Adrenal gland (tissue), 12 donors: ENCODE data around the gene SRGAP1. TPM values are rescaled to one million over a fixed set of nuclear protein-coding genes. Genes with fewer than 3 reads are reported as not detected.
"Not testable (repeated sequence)": the region's sequence is repeated elsewhere in the genome, so short reads cannot be mapped to it uniquely, and the experiment has no call there.

ENCODE experiments used
- DNase-seq, 7 donors: peaks; one replicate each; pipeline ENCODE4 v3.0.0-alpha.2; 2019 to 2020
- H3K27ac ChIP-seq, 5 donors: fragments of 200-600 bp; sonication (generic) in 4 of 5; 1 replicate in 3 of 5; 2 replicates in 2 of 5; pipeline versions ENCODE4 v1.5.1 to v1.8.0; 2016 to 2020; ENCODE audit warnings: mild to moderate bottlenecking in 1 of 5
- H3K27me3 ChIP-seq: fragments of 200-600 bp; 2 replicates; pipeline ENCODE4 v1.8.0; 2021
- H3K36me3 ChIP-seq, 2 donors: fragments of 200-600 bp; replicated peaks in 1 of 2; 1 replicate in 1 of 2; 2 replicates in 1 of 2; pipeline versions ENCODE4 v1.5.1 to v1.8.0; 2018 to 2022
- H3K4me1 ChIP-seq, 2 donors: fragments of 200-600 bp; replicated peaks in 1 of 2; 1 replicate in 1 of 2; 2 replicates in 1 of 2; pipeline versions ENCODE4 v1.5.1 to v1.8.0; 2018 to 2021
- H3K4me3 ChIP-seq, 4 donors: fragments of 200-600 bp; sonication (generic) in 3 of 4; one replicate each; pipeline ENCODE4 v1.5.1; 2016 to 2018
- H3K9me3 ChIP-seq, 3 donors: fragments of 200-600 bp; sonication (generic) in 1 of 3; replicated peaks in 1 of 3; 1 replicate in 2 of 3; 2 replicates in 1 of 3; pipeline versions ENCODE4 v1.5.1 to v1.8.0; 2016 to 2021
- CTCF ChIP-seq, 6 experiments: fragments of 450-650 bp in 4 of 6; fragments of 200-600 bp in 2 of 6; sonication (generic) in 1 of 6; IDR thresholded peaks; 1 replicate in 5 of 6; 2 replicates in 1 of 6; pipeline versions ENCODE4 v1.5.1 to v1.8.0; 2016 to 2021; ENCODE audit warnings: antibody characterized with exemption in 6 of 6, mild to moderate bottlenecking in 2 of 6, moderate library complexity in 1 of 6
- POLR2A ChIP-seq, 2 donors: fragments of 450-650 bp; IDR thresholded peaks; one replicate each; pipeline ENCODE4 v1.6.1; 2017; ENCODE audit warnings: antibody characterized with exemption in 2 of 2, mild to moderate bottlenecking in 2 of 2, moderate library complexity in 1 of 2
- WGBS, 4 donors: extraction: QIAGEN DNeasy Blood & Tissue Kit in 2 of 4; methylation state at CpG; one replicate each; pipeline versions ENCODE4 v1.1.5 to v1.1.7; 2013 to 2017; 5-methylcytosine and 5-hydroxymethylcytosine counted together
- intact Hi-C, 2 donors: fragments of 100-400 bp; cut with DNase I; formaldehyde crosslinking; loops; one replicate each; pipeline versions ENCODE4 v1.14.1 to v1.15.0; 2022 to 2023
- polyA plus RNA-seq, 3 donors: library from polyadenylated mRNA; stranded (reverse); fragments of 200-250 nt in 2 of 3; fragments of 350-450 nt in 1 of 3; fragmentation: Illumina TruSeq in 1 of 3; extraction: RNeasy Lipid Tissue Mini Kit (QIAGEN cat#74804) in 1 of 3; gene quantifications; one replicate each; pipeline ENCODE4 v1.2.3, GENCODE V29; 2013 to 2014
- total RNA-seq, 9 donors: library from RNA; depleted of rRNA in 4 of 9; stranded (reverse); fragments of >200 nt in 4 of 9; fragments of 120-200 nt in 1 of 9; fragmentation: NEBNext Ultra II Directional in 1 of 9; extraction: Animal tissue kit (Norgen Biotek cat#: 25700) in 1 of 9; gene quantifications; one replicate each; pipeline versions ENCODE4 v1.1.0 to v1.2.4, GENCODE V29; 2013 to 2023
- donor health status: healthy with polysubstance abuse.
- donor health status: Bipolar disorder and iron deficiency.
- donor health status: DM: yes; HTN: yes; CAD: no.
- donor health status: DM: no; HTN: no; CAD: no.
- donor health status: DM: no; HTN: no; CAD: no.
- donor health status: DM: yes; HTN: yes; CAD: no.

Gene SRGAP1
- total and polyA plus RNA-seq, 12 donors, result 2.4 to 35.6 (median 9.8) TPM

- H3K27me3 ChIP-seq, result no peaks in the 10 kb centered on the region
- no peaks in the 10 kb centered on the region for H3K9me3 ChIP-seq
- no peak for DNase-seq
- H3K36me3 ChIP-seq, result no peaks in the 10 kb centered on the region
- TF ChIP-seq POLR2A (IDR thresholded peaks at IDR 0.05) (no peak), CTCF (IDR thresholded peaks at IDR 0.05) (no peak)
- peaks cover 0 to 20% of the 10 kb centered on the region in 2 donors for H3K4me1 ChIP-seq
- intact Hi-C loops, result no loop called here
- WGBS, 4 donors, result 79 to 87% (median 83%) methylated on average over 3 of the region's 3 CpGs
- no peak overlapping the region for H3K4me3 ChIP-seq
- H3K27ac ChIP-seq, result no peak overlapping the region
These were observed 30.5 kb downstream of the SRGAP1 start for GRCh38 chr12:63874897-63875480.

GRCh38 chr12:63875703-63876102, 31.2 kb downstream of the SRGAP1 start:
- TF ChIP-seq CTCF (IDR thresholded peaks at IDR 0.05) (no peak), POLR2A (IDR thresholded peaks at IDR 0.05) (no peak)

GRCh38 chr12:63876980-63877379, 32.5 kb downstream of the SRGAP1 start:
- whole genome bisulfite sequencing, 4 donors, result 82 to 87% (median 85%) methylated on average over 4 of the region's 4 CpGs

More at GRCh38 chr12:63875703-63876102, 31.2 kb downstream of the SRGAP1 start:
- intact Hi-C loops, result no loop called here
- WGBS, 4 donors, result 69 to 74% (median 72%) methylated on average over 3 of the region's 3 CpGs
- peaks cover 0 to 17% of the 10 kb centered on the region in 2 donors for H3K4me1 ChIP-seq
- no peak overlapping the region for H3K27ac ChIP-seq
- no peak for DNase-seq
- no peaks in the 10 kb centered on the region for H3K27me3 ChIP-seq
- no peaks in the 10 kb centered on the region for H3K9me3 ChIP-seq
- H3K4me3 ChIP-seq, result no peak overlapping the region
- H3K36me3 ChIP-seq, result no peaks in the 10 kb centered on the region

GRCh38 chr12:63877693-63878092, 33.2 kb downstream of the SRGAP1 start:
- DNase-seq, result no peak
- no peaks in the 10 kb centered on the region for H3K27me3 ChIP-seq
- no peak overlapping the region for H3K27ac ChIP-seq
- peaks cover 0 to 17% of the 10 kb centered on the region in 2 donors for H3K4me1 ChIP-seq
- no peaks in the 10 kb centered on the region for H3K36me3 ChIP-seq
- H3K9me3 ChIP-seq, result no peaks in the 10 kb centered on the region
- no peak overlapping the region for H3K4me3 ChIP-seq
- 80 to 100% (median 92%) methylated on average over 1 of the region's 1 CpG for WGBS, 4 donors
- TF ChIP-seq CTCF (IDR thresholded peaks at IDR 0.05) (no peak), POLR2A (IDR thresholded peaks at IDR 0.05) (no peak)
- intact Hi-C loops, result no loop called here

More at GRCh38 chr12:63876980-63877379, 32.5 kb downstream of the SRGAP1 start:
- DNase-seq, result no peak
- Histone ChIP-seq H3K27me3 (no peaks in the 10 kb centered on the region), H3K4me1 (peaks cover 0 to 17% of the 10 kb centered on the region in 2 donors), H3K27ac (no peak overlapping the region), H3K9me3 (no peaks in the 10 kb centered on the region), H3K4me3 (no peak overlapping the region), H3K36me3 (no peaks in the 10 kb centered on the region)
- TF ChIP-seq POLR2A (IDR thresholded peaks at IDR 0.05) (no peak), CTCF (IDR thresholded peaks at IDR 0.05) (no peak)
- intact Hi-C loops, result no loop called here

GRCh38 chr12:63880235-63880634, 35.7 kb downstream of the SRGAP1 start:
- H3K27ac ChIP-seq, H3K9me3 ChIP-seq, H3K4me3 ChIP-seq, H3K36me3 ChIP-seq, H3K27me3 ChIP-seq, DNase-seq, intact Hi-C loops: not testable (repeated sequence)
- H3K4me1 ChIP-seq, result peaks cover 0 to 16% of the 10 kb centered on the region in 2 donors
- 96 to 97% (median 96%) methylated on average over 8 to 9 of the region's 9 CpGs for WGBS, 4 donors
